ENCODE results near the gene YJEFN3.

- no peak for TF ChIP-seq CTCF (conservative IDR thresholded peaks at IDR 0.05; ENCODE audit: low read length)
- TF ChIP-seq EZH2phosphoT487 (IDR thresholded peaks at IDR 0.05; ENCODE audit: borderline replicate concordance): no peak
These were observed 21.4 kb upstream of the YJEFN3 start for GRCh38 chr19:19507354-19507753.

Data from Loucy (cell line).